LNCAP (cell line): ENCODE results near the gene SLC2A6.
A peak's percentile ranks its signal among the peaks of the same experiment; 100 is the strongest.

Experiments
- CTCF ChIP-seq: fragments of 450-650 bp; IDR thresholded peaks from 2 replicates; pipeline ENCODE4 v1.5.1; 2017; ENCODE audit warnings: mild to moderate bottlenecking

SLC2A6 gene

GRCh38 chr9:133464638-133465037 lies 14.3 kb downstream of the SLC2A6 start:
- no peak for TF ChIP-seq CTCF

GRCh38 chr9:133463864-133464615 lies 14.9 kb downstream of the SLC2A6 start:
- no peak for TF ChIP-seq CTCF

- peak; percentile 57 for TF ChIP-seq CTCF
These were observed 15.6 kb downstream of the SLC2A6 start for GRCh38 chr9:133463234-133463863.

GRCh38 chr9:133461975-133462374 lies 16.9 kb downstream of the SLC2A6 start:
- no peak for TF ChIP-seq CTCF

- TF ChIP-seq CTCF, result no peak
These were observed 18.3 kb downstream of the SLC2A6 start for GRCh38 chr9:133460405-133461175.

GRCh38 chr9:133459476-133460404 lies 19.2 kb downstream of the SLC2A6 start, which contains the start of gene CACFD1:
Gene CACFD1, plus strand, starts transcription at chr9:133459978. Its CDS starts 89 bp downstream, at chr9:133460067.
- no peak for TF ChIP-seq CTCF
